CD14-positive monocyte (primary cell): ENCODE results near the gene AGAP1. TPM values are rescaled to one million over a fixed set of nuclear protein-coding genes. Genes with fewer than 3 reads are reported as not detected.

Source experiments
- DNase-seq, 3 donors: peaks; one replicate each; pipeline ENCODE4 v3.0.0-alpha.2; 2011 to 2022
- H2AFZ ChIP-seq: 2 replicates; pipeline ENCODE4 v1.6.0; 2012; ENCODE audit warnings: mild to moderate bottlenecking, low read depth, low read length, inconsistent platforms; ENCODE audit not compliant: insufficient read depth, poor library complexity, severe bottlenecking
- H3K27ac ChIP-seq, 2 donors: 1 replicate in 1 of 2; 2 replicates in 1 of 2; pipeline ENCODE4 v1.5.1; 2012 to 2013; ENCODE audit warnings: low read length in 2 of 2, control low read depth in 1 of 2, inconsistent platforms in 1 of 2, low read depth in 1 of 2, mild to moderate bottlenecking in 1 of 2
- H3K27me3 ChIP-seq, 2 donors: one replicate each; pipeline versions ENCODE4 v1.6.0 to v1.6.1; 2011 to 2013; ENCODE audit warnings: low read length in 2 of 2; ENCODE audit not compliant: control insufficient read depth in 2 of 2, insufficient read depth in 2 of 2
- H3K36me3 ChIP-seq, 2 donors: replicated peaks in 1 of 2; 1 replicate in 1 of 2; 2 replicates in 1 of 2; pipeline versions ENCODE4 v1.5.1 to v1.6.1; 2012 to 2013; ENCODE audit warnings: low read length in 2 of 2, control low read depth in 1 of 2, inconsistent platforms in 1 of 2, mild to moderate bottlenecking in 1 of 2; ENCODE audit not compliant: insufficient read depth in 2 of 2, control insufficient read depth in 1 of 2
- H3K4me1 ChIP-seq, 2 donors: 1 replicate in 1 of 2; 2 replicates in 1 of 2; pipeline versions ENCODE4 v1.5.1 to v1.6.1; 2012 to 2013; ENCODE audit warnings: low read length in 2 of 2, control low read depth in 1 of 2, inconsistent platforms in 1 of 2, mild to moderate bottlenecking in 1 of 2, moderate library complexity in 1 of 2; ENCODE audit not compliant: insufficient read depth in 2 of 2, control insufficient read depth in 1 of 2
- H3K4me2 ChIP-seq: replicated peaks from 2 replicates; pipeline ENCODE3; 2012; ENCODE audit warnings: low read length, moderate library complexity, mild to moderate bottlenecking; ENCODE audit not compliant: poor library complexity, severe bottlenecking; ENCODE audit errors: extremely low read depth
- H3K4me3 ChIP-seq, 3 experiments: fragments of 200-600 bp in 1 of 3; sonication (generic) in 1 of 3; replicated peaks in 1 of 3; 1 replicate in 2 of 3; 2 replicates in 1 of 3; pipeline ENCODE4 v1.5.1; 2011 to 2013; ENCODE audit warnings: low read length in 3 of 3, mild to moderate bottlenecking in 3 of 3, control low read depth in 2 of 3, low read depth in 2 of 3, inconsistent platforms in 1 of 3, moderate library complexity in 1 of 3
- H3K79me2 ChIP-seq: 2 replicates; pipeline ENCODE4 v1.6.0; 2012; ENCODE audit warnings: mild to moderate bottlenecking, control low read depth, inconsistent platforms, low read length, moderate library complexity; ENCODE audit not compliant: insufficient read depth
- H3K9ac ChIP-seq: 2 replicates; pipeline ENCODE4 v1.6.0; 2017; ENCODE audit warnings: low read length, mild to moderate bottlenecking; ENCODE audit not compliant: insufficient read depth, poor library complexity, severe bottlenecking
- H3K9me3 ChIP-seq, 2 donors: replicated peaks in 1 of 2; 1 replicate in 1 of 2; 2 replicates in 1 of 2; pipeline versions ENCODE4 v1.5.1 to v1.6.1; 2012 to 2013; ENCODE audit warnings: low read length in 2 of 2, control low read depth in 1 of 2; ENCODE audit not compliant: control insufficient read depth in 1 of 2, insufficient read depth in 1 of 2
- H4K20me1 ChIP-seq: 2 replicates; pipeline ENCODE4 v1.6.0; 2012; ENCODE audit warnings: mild to moderate bottlenecking, low read length, control low read depth, moderate library complexity; ENCODE audit not compliant: insufficient read depth
- H3K27ac Mint-ChIP-seq, 7 donors: one replicate each; pipeline ENCODE4 v1.8.0; 2020; ENCODE audit warnings: mild to moderate bottlenecking in 7 of 7, mixed read lengths in 7 of 7, moderate library complexity in 6 of 7, inconsistent platforms in 2 of 7
- H3K27me3 Mint-ChIP-seq, 3 donors: one replicate each; pipeline ENCODE4 v1.8.0; 2021 to 2022; ENCODE audit warnings: low read depth in 3 of 3, mild to moderate bottlenecking in 3 of 3, mixed read lengths in 3 of 3, moderate library complexity in 3 of 3, inconsistent platforms in 1 of 3
- H3K36me3 Mint-ChIP-seq, 2 donors: one replicate each; pipeline ENCODE4 v1.8.0; 2020; ENCODE audit warnings: mixed read lengths in 2 of 2, inconsistent platforms in 1 of 2, mild to moderate bottlenecking in 1 of 2
- H3K4me1 Mint-ChIP-seq: one replicate; pipeline ENCODE4 v1.8.0; 2020; ENCODE audit warnings: mild to moderate bottlenecking, mixed read lengths
- H3K4me3 Mint-ChIP-seq, 2 donors: one replicate each; pipeline ENCODE4 v1.8.0; 2020; ENCODE audit warnings: mild to moderate bottlenecking in 2 of 2, mixed read lengths in 2 of 2, moderate library complexity in 1 of 2
- H3K9me3 Mint-ChIP-seq, 7 donors: one replicate each; pipeline ENCODE4 v1.8.0; 2020 to 2022; ENCODE audit warnings: mixed read lengths in 7 of 7, mild to moderate bottlenecking in 6 of 7, moderate library complexity in 6 of 7, inconsistent platforms in 2 of 7
- WGBS: methylation state at CpG from one replicate; pipeline ENCODE4 v1.1.5; 2013; ENCODE audit warnings: missing lambda C conversion rate; ENCODE audit not compliant: insufficient coverage; 5-methylcytosine and 5-hydroxymethylcytosine counted together
- intact Hi-C, 2 donors: fragments of 100-400 bp; cut with micrococcal nuclease; formaldehyde crosslinking; loops; one replicate each; pipeline versions ENCODE4 v1.15.0 to v1.15.1; 2023
- polyA plus RNA-seq, 3 donors: library from polyadenylated mRNA; depleted of rRNA in 1 of 3; unstranded in 2 of 3; stranded (reverse) in 1 of 3; fragments of 300-500 nt in 2 of 3; fragments of >200 nt in 1 of 3; fragmentation: Illumina TruSeq in 2 of 3; gene quantifications; 1 replicate in 2 of 3; 2 replicates in 1 of 3; pipeline ENCODE4 v1.2.3, GENCODE V29; 2012 to 2021
- TF ChIP-seq, protein P1 (sequence below): fragments of 200-600 bp; IDR thresholded peaks from one replicate; pipeline ENCODE4 v1.8.0; 2022; ENCODE audit warnings: antibody characterized with exemption, mild to moderate bottlenecking

Gene AGAP1
- polyA plus RNA-seq, 3 donors = 0.12 TPM; not detected in 2

- DNase-seq = no peak
- H2AFZ ChIP-seq = no peak overlapping the region
- WGBS = 77% methylated on average over 6 of the region's 12 CpGs
- H3K4me3 Mint-ChIP-seq = no peak overlapping the region
- H3K4me1 Mint-ChIP-seq = no peaks in the 10 kb centered on the region
- H3K36me3 Mint-ChIP-seq = no peaks in the 10 kb centered on the region
- H3K36me3 ChIP-seq = no peaks in the 10 kb centered on the region
- peaks cover 2 to 6% (median 3%) of the 10 kb centered on the region in 3 donors for H3K27me3 Mint-ChIP-seq
- no peaks in the 10 kb centered on the region for H3K9me3 ChIP-seq
- no peak overlapping the region for H3K4me2 ChIP-seq
- H4K20me1 ChIP-seq = no peaks in the 10 kb centered on the region
- no peaks in the 10 kb centered on the region for H3K79me2 ChIP-seq
- no peak overlapping the region for H3K27ac ChIP-seq
- H3K9me3 Mint-ChIP-seq = no peaks in the 10 kb centered on the region
- H3K4me3 ChIP-seq = no peak overlapping the region
- H3K27me3 ChIP-seq = no peaks in the 10 kb centered on the region
- H3K27ac Mint-ChIP-seq = no peak overlapping the region
- no peak overlapping the region for H3K9ac ChIP-seq
- no peaks in the 10 kb centered on the region for H3K4me1 ChIP-seq
- TF ChIP-seq, protein P1, sequence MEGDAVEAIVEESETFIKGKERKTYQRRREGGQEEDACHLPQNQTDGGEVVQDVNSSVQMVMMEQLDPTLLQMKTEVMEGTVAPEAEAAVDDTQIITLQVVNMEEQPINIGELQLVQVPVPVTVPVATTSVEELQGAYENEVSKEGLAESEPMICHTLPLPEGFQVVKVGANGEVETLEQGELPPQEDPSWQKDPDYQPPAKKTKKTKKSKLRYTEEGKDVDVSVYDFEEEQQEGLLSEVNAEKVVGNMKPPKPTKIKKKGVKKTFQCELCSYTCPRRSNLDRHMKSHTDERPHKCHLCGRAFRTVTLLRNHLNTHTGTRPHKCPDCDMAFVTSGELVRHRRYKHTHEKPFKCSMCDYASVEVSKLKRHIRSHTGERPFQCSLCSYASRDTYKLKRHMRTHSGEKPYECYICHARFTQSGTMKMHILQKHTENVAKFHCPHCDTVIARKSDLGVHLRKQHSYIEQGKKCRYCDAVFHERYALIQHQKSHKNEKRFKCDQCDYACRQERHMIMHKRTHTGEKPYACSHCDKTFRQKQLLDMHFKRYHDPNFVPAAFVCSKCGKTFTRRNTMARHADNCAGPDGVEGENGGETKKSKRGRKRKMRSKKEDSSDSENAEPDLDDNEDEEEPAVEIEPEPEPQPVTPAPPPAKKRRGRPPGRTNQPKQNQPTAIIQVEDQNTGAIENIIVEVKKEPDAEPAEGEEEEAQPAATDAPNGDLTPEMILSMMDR = no peak
- intact Hi-C loops = no loop called here
Observed at GRCh38 chr2:236133410-236134012, 639.7 kb downstream of the AGAP1 start.

DNA sequence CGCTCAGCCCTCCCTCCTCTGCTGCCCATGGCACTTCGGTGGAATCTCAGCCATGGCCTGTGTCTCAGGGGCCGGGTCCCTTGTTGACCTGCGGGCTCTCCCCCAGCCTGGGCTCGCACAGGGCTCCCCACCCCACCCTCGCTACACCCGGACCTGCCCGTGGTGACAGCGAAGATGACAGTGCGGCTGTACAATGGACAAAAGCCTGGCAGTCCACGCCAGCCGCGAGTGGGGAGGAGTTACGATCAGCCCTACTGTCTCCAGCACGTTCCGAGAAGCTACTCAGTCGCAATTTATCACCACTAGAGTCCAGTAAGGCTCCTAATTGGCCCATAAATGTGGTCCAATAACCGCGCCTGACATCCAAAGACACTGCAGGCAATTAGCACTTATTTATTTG lies 642.7 kb downstream of the AGAP1 start:
- Histone ChIP-seq H4K20me1 (no peaks in the 10 kb centered on the region), H3K4me2 (no peak overlapping the region), H3K27ac (no peak overlapping the region), H3K4me3 (no peak overlapping the region), H3K9me3 (no peaks in the 10 kb centered on the region), H3K27me3 (no peaks in the 10 kb centered on the region), H2AFZ (no peak overlapping the region), H3K9ac (no peak overlapping the region), H3K4me1 (no peaks in the 10 kb centered on the region), H3K36me3 (no peaks in the 10 kb centered on the region), H3K79me2 (no peaks in the 10 kb centered on the region)
- TF ChIP-seq, protein P1 = no peak
- 94% methylated on average over 17 of the region's 19 CpGs for WGBS
- Mint-ChIP-seq H3K4me1 (no peaks in the 10 kb centered on the region), H3K9me3 (peaks cover 0 to 3% (median 0%) of the 10 kb centered on the region in 7 donors), H3K27me3 (peaks cover 3 to 9% (median 4%) of the 10 kb centered on the region in 3 donors), H3K36me3 (no peaks in the 10 kb centered on the region), H3K27ac (peak overlapping the region in 1 of 7 donors; percentile 11), H3K4me3 (no peak overlapping the region)
- DNase-seq = no peak
- intact Hi-C loops = no loop called here
